Loucy (cell line): ENCODE results near the gene PCDHGC5.

Experiments
- H2AFZ ChIP-seq: fragments of 200-600 bp; sonication (generic); 2 replicates; pipeline ENCODE4 v1.6.0; 2016; ENCODE audit warnings: antibody characterized with exemption, mild to moderate bottlenecking, low read length, moderate library complexity
- H3F3A ChIP-seq: fragments of 200-600 bp; 2 replicates; pipeline ENCODE4 v1.6.0; 2016; ENCODE audit warnings: antibody characterized with exemption, low read depth, mild to moderate bottlenecking
- H3K27me3 ChIP-seq: fragments of 200-600 bp; sonication (generic); 2 replicates; pipeline ENCODE4 v1.6.1; 2014; ENCODE audit warnings: low read length, mild to moderate bottlenecking; ENCODE audit not compliant: insufficient read depth, poor library complexity, severe bottlenecking
- H3K36me3 ChIP-seq: fragments of 200-600 bp; sonication (generic); 2 replicates; pipeline ENCODE4 v1.6.1; 2016; ENCODE audit warnings: low read length; ENCODE audit not compliant: insufficient read depth
- H3K4me1 ChIP-seq: fragments of 200-600 bp; sonication (generic); 2 replicates; pipeline ENCODE4 v1.5.1; 2014; ENCODE audit warnings: low read length, mild to moderate bottlenecking; ENCODE audit not compliant: insufficient read depth, poor library complexity, severe bottlenecking
- H3K4me2 ChIP-seq: fragments of 200-600 bp; sonication (generic); 2 replicates; pipeline ENCODE4 v1.6.0; 2014; ENCODE audit warnings: antibody characterized with exemption, low read length, low read depth, mild to moderate bottlenecking; ENCODE audit not compliant: poor library complexity, severe bottlenecking
- H3K4me3 ChIP-seq: fragments of 200-600 bp; sonication (generic); 2 replicates; pipeline ENCODE4 v1.5.1; 2014; ENCODE audit warnings: low read length, mild to moderate bottlenecking, mixed read lengths; ENCODE audit not compliant: poor library complexity, severe bottlenecking
- H3K79me2 ChIP-seq: fragments of 200-600 bp; sonication (generic); 2 replicates; pipeline ENCODE4 v1.6.1; 2014; ENCODE audit warnings: low read length; ENCODE audit not compliant: insufficient read depth
- H3K9ac ChIP-seq: fragments of 200-600 bp; sonication (generic); 2 replicates; pipeline ENCODE4 v1.6.0; 2014; ENCODE audit warnings: mild to moderate bottlenecking, low read depth, low read length, moderate library complexity; ENCODE audit not compliant: poor library complexity, severe bottlenecking
- H3K9me2 ChIP-seq: fragments of 200-600 bp; sonication (generic); replicated peaks from 2 replicates; pipeline ENCODE4 v1.6.1; 2016; ENCODE audit warnings: low read depth, low read length, mixed read lengths
- H3K9me3 ChIP-seq: fragments of 200-600 bp; sonication (generic); 2 replicates; pipeline ENCODE4 v1.6.1; 2014; ENCODE audit warnings: mild to moderate bottlenecking, antibody characterized with exemption, low read length, low read depth; ENCODE audit not compliant: insufficient read depth
- H4K20me1 ChIP-seq: fragments of 200-600 bp; sonication (generic); 2 replicates; pipeline ENCODE4 v1.6.0; 2014; ENCODE audit warnings: antibody characterized with exemption, low read length, mild to moderate bottlenecking; ENCODE audit not compliant: insufficient read depth, poor library complexity, severe bottlenecking
- EZH2phosphoT487 ChIP-seq: fragments of 200-600 bp; IDR thresholded peaks from 2 replicates; pipeline ENCODE4 v1.6.1; 2018; ENCODE audit warnings: antibody characterized with exemption, mild to moderate bottlenecking, moderate library complexity, borderline replicate concordance
- TF ChIP-seq, protein P1 (sequence below): fragments of 200-600 bp; sonication (generic); conservative IDR thresholded peaks from 2 replicates; pipeline ENCODE4 v1.5.1; 2014; ENCODE audit warnings: mild to moderate bottlenecking, antibody characterized with exemption, low read length

PCDHGC5 gene

GRCh38 chr5:141476132-141476911 lies 12.6 kb upstream of the PCDHGC5 start:
- peak overlapping the region; percentile 76 for H3K4me2 ChIP-seq
- H3K27me3 ChIP-seq: peaks cover 13% of the 10 kb centered on the region
- no peak for TF ChIP-seq EZH2phosphoT487
- TF ChIP-seq, protein P1, sequence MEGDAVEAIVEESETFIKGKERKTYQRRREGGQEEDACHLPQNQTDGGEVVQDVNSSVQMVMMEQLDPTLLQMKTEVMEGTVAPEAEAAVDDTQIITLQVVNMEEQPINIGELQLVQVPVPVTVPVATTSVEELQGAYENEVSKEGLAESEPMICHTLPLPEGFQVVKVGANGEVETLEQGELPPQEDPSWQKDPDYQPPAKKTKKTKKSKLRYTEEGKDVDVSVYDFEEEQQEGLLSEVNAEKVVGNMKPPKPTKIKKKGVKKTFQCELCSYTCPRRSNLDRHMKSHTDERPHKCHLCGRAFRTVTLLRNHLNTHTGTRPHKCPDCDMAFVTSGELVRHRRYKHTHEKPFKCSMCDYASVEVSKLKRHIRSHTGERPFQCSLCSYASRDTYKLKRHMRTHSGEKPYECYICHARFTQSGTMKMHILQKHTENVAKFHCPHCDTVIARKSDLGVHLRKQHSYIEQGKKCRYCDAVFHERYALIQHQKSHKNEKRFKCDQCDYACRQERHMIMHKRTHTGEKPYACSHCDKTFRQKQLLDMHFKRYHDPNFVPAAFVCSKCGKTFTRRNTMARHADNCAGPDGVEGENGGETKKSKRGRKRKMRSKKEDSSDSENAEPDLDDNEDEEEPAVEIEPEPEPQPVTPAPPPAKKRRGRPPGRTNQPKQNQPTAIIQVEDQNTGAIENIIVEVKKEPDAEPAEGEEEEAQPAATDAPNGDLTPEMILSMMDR: no peak

GRCh38 chr5:141477044-141477575 lies 11.8 kb upstream of the PCDHGC5 start:
- Histone ChIP-seq H3K79me2 (no peaks in the 10 kb centered on the region), H3K27me3 (peaks cover 13% of the 10 kb centered on the region), H3K9me2 (no peaks in the 10 kb centered on the region), H3K4me2 (peak overlapping the region; percentile 76), H3K9ac (no peak overlapping the region), H3F3A (no peaks in the 10 kb centered on the region), H3K9me3 (no peaks in the 10 kb centered on the region), H2AFZ (no peak overlapping the region), H3K4me3 (no peak overlapping the region), H3K36me3 (no peaks in the 10 kb centered on the region), H3K4me1 (no peaks in the 10 kb centered on the region), H4K20me1 (no peaks in the 10 kb centered on the region)
- TF ChIP-seq, protein P1: no peak
- TF ChIP-seq EZH2phosphoT487: no peak

More at GRCh38 chr5:141476132-141476911, 12.6 kb upstream of the PCDHGC5 start:
- H3K9ac ChIP-seq: peak overlapping the region; percentile 17
- no peaks in the 10 kb centered on the region for H3K9me2 ChIP-seq
- H3K9me3 ChIP-seq: no peaks in the 10 kb centered on the region
- H3K79me2 ChIP-seq: no peaks in the 10 kb centered on the region
- peak overlapping the region; percentile 68 for H3K4me3 ChIP-seq
- no peaks in the 10 kb centered on the region for H4K20me1 ChIP-seq
- H3K36me3 ChIP-seq: no peaks in the 10 kb centered on the region
- no peaks in the 10 kb centered on the region for H3K4me1 ChIP-seq
- no peaks in the 10 kb centered on the region for H3F3A ChIP-seq
- H2AFZ ChIP-seq: peak overlapping the region; percentile 76

- no peak overlapping the region for H3K4me3 ChIP-seq
- TF ChIP-seq EZH2phosphoT487: no peak
- TF ChIP-seq, protein P1: no peak
- H3K4me2 ChIP-seq: no peak overlapping the region
- no peaks in the 10 kb centered on the region for H3F3A ChIP-seq
- H3K4me1 ChIP-seq: no peaks in the 10 kb centered on the region
- H3K9me2 ChIP-seq: no peaks in the 10 kb centered on the region
- H3K9ac ChIP-seq: no peak overlapping the region
- H2AFZ ChIP-seq: no peak overlapping the region
- H3K36me3 ChIP-seq: no peaks in the 10 kb centered on the region
- no peaks in the 10 kb centered on the region for H4K20me1 ChIP-seq
- peaks cover 13% of the 10 kb centered on the region for H3K27me3 ChIP-seq
- H3K79me2 ChIP-seq: no peaks in the 10 kb centered on the region
- no peaks in the 10 kb centered on the region for H3K9me3 ChIP-seq
Observed at GRCh38 chr5:141477815-141478214, 11.1 kb upstream of the PCDHGC5 start.
